IPS-18a (cell line): Measurements from ENCODE around the gene NEK5.
"Not testable (repeated sequence)": the region's sequence is repeated elsewhere in the genome, so short reads cannot be mapped to it uniquely, and the experiment has no call there.

Experiments
- H3K27ac ChIP-seq: one replicate; pipeline ENCODE4 v1.5.1; 2013; ENCODE audit warnings: low read length
- H3K27me3 ChIP-seq: one replicate; pipeline ENCODE4 v1.6.1; 2013; ENCODE audit warnings: mild to moderate bottlenecking, low read length; ENCODE audit not compliant: control insufficient read depth, insufficient read depth
- H3K36me3 ChIP-seq: one replicate; pipeline ENCODE4 v1.6.1; 2013; ENCODE audit warnings: low read depth, low read length; ENCODE audit not compliant: control insufficient read depth
- H3K4me1 ChIP-seq: one replicate; pipeline ENCODE4 v1.6.1; 2013; ENCODE audit warnings: low read depth, low read length; ENCODE audit not compliant: control insufficient read depth
- H3K4me3 ChIP-seq: one replicate; pipeline ENCODE4 v1.5.1; 2013; ENCODE audit warnings: low read length
- H3K9ac ChIP-seq: one replicate; pipeline ENCODE4 v1.6.1; 2013; ENCODE audit warnings: mild to moderate bottlenecking, low read length, moderate library complexity
- H3K9me3 ChIP-seq: one replicate; pipeline ENCODE4 v1.6.1; 2013; ENCODE audit warnings: low read depth, low read length; ENCODE audit not compliant: control insufficient read depth

Gene NEK5

GRCh38 chr13:52128714-52129700 is at the start of gene NEK5:
NEK5 (minus strand) TSS chr13:52129073; CDS start chr13:52127482, 1,591 bp downstream.
- H3K27me3 ChIP-seq, result peaks cover 21% of the 10 kb centered on the region
- peaks cover 6% of the 10 kb centered on the region for H3K36me3 ChIP-seq
- no peak within 1 kb of the TSS for H3K27ac ChIP-seq
- no peaks in the 10 kb centered on the region for H3K9me3 ChIP-seq
- peak within 1 kb of the TSS; percentile 45 for H3K9ac ChIP-seq
- peaks cover 5% of the 10 kb centered on the region for H3K4me1 ChIP-seq
- H3K4me3 ChIP-seq, result peak within 1 kb of the TSS; percentile 81

- Histone ChIP-seq H3K36me3 (peaks cover 29% of the 10 kb centered on the region), H3K4me3 (no peak overlapping the region), H3K9ac (no peak overlapping the region), H3K9me3 (no peaks in the 10 kb centered on the region), H3K27ac (no peak overlapping the region), H3K27me3 (no peaks in the 10 kb centered on the region), H3K4me1 (no peaks in the 10 kb centered on the region)
These were observed 48.4 kb upstream of the NEK5 start for GRCh38 chr13:52177276-52177675.

- H3K27ac ChIP-seq, H3K4me1 ChIP-seq, H3K9ac ChIP-seq, H3K9me3 ChIP-seq, H3K4me3 ChIP-seq, H3K27me3 ChIP-seq: not testable (repeated sequence)
- H3K36me3 ChIP-seq, result peaks cover 45% of the 10 kb centered on the region
These were observed 45.1 kb upstream of the NEK5 start for GRCh38 chr13:52173970-52174369.

- H3K4me1 ChIP-seq, result no peaks in the 10 kb centered on the region
- no peaks in the 10 kb centered on the region for H3K9me3 ChIP-seq
- H3K27me3 ChIP-seq, result no peaks in the 10 kb centered on the region
- H3K4me3 ChIP-seq, result no peak overlapping the region
- peaks cover 48% of the 10 kb centered on the region for H3K36me3 ChIP-seq
- no peak overlapping the region for H3K9ac ChIP-seq
- H3K27ac ChIP-seq, result no peak overlapping the region
These were observed 44.5 kb upstream of the NEK5 start for GRCh38 chr13:52173373-52173772.

- not testable (repeated sequence) for H3K27ac ChIP-seq
These were observed 42.8 kb upstream of the NEK5 start for GRCh38 chr13:52171686-52172085.

GRCh38 chr13:52170828-52171391 is 42.0 kb upstream of the NEK5 start:
- not testable (repeated sequence) for H3K27me3 ChIP-seq, H3K27ac ChIP-seq, H3K9me3 ChIP-seq, H3K4me3 ChIP-seq, H3K9ac ChIP-seq, H3K4me1 ChIP-seq
- H3K36me3 ChIP-seq, result peaks cover 48% of the 10 kb centered on the region

More at GRCh38 chr13:52171686-52172085, 42.8 kb upstream of the NEK5 start:
- H3K4me3 ChIP-seq, H3K27me3 ChIP-seq, H3K9ac ChIP-seq, H3K9me3 ChIP-seq, H3K4me1 ChIP-seq: not testable (repeated sequence)
- peaks cover 48% of the 10 kb centered on the region for H3K36me3 ChIP-seq

GRCh38 chr13:52169839-52170238 is 41.0 kb upstream of the NEK5 start:
- Histone ChIP-seq H3K4me3 (no peak overlapping the region), H3K9me3 (no peaks in the 10 kb centered on the region), H3K27me3 (no peaks in the 10 kb centered on the region), H3K36me3 (peaks cover 40% of the 10 kb centered on the region), H3K4me1 (no peaks in the 10 kb centered on the region), H3K9ac (no peak overlapping the region), H3K27ac (no peak overlapping the region)

- Histone ChIP-seq H3K4me3 (no peak overlapping the region), H3K9ac (no peak overlapping the region), H3K4me1 (no peaks in the 10 kb centered on the region), H3K27me3 (peaks cover 5% of the 10 kb centered on the region), H3K9me3 (no peaks in the 10 kb centered on the region), H3K36me3 (peaks cover 10% of the 10 kb centered on the region), H3K27ac (no peak overlapping the region)
These were observed 36.5 kb upstream of the NEK5 start for GRCh38 chr13:52165411-52165810.

GRCh38 chr13:52164989-52165388 is 36.1 kb upstream of the NEK5 start:
- Histone ChIP-seq H3K4me1 (no peaks in the 10 kb centered on the region), H3K27me3 (peaks cover 7% of the 10 kb centered on the region), H3K9ac (no peak overlapping the region), H3K36me3 (peaks cover 7% of the 10 kb centered on the region), H3K27ac (no peak overlapping the region), H3K9me3 (no peaks in the 10 kb centered on the region), H3K4me3 (no peak overlapping the region)

- not testable (repeated sequence) for H3K4me1 ChIP-seq, H3K36me3 ChIP-seq, H3K27ac ChIP-seq, H3K4me3 ChIP-seq, H3K9ac ChIP-seq, H3K9me3 ChIP-seq
- peaks cover 13% of the 10 kb centered on the region for H3K27me3 ChIP-seq
These were observed 35.0 kb upstream of the NEK5 start for GRCh38 chr13:52163878-52164277.

- Histone ChIP-seq H3K36me3 (no peaks in the 10 kb centered on the region), H3K27ac (no peak overlapping the region), H3K4me3 (no peak overlapping the region), H3K9me3 (no peaks in the 10 kb centered on the region), H3K9ac (no peak overlapping the region), H3K4me1 (peaks cover 6% of the 10 kb centered on the region), H3K27me3 (peaks cover 22% of the 10 kb centered on the region)
These were observed 33.6 kb upstream of the NEK5 start for GRCh38 chr13:52162279-52163101.
